Measurements from ENCODE around the gene ZNF630. TPM values are rescaled to one million over a fixed set of nuclear protein-coding genes. Genes with fewer than 3 reads are reported as not detected.
"Not testable (repeated sequence)": the region's sequence is repeated elsewhere in the genome, so short reads cannot be mapped to it uniquely, and the experiment has no call there.

The ZNF630 gene
- polyA plus RNA-seq, 3 donors, result 2.3 to 3.9 (median 3.4) TPM

DNA sequence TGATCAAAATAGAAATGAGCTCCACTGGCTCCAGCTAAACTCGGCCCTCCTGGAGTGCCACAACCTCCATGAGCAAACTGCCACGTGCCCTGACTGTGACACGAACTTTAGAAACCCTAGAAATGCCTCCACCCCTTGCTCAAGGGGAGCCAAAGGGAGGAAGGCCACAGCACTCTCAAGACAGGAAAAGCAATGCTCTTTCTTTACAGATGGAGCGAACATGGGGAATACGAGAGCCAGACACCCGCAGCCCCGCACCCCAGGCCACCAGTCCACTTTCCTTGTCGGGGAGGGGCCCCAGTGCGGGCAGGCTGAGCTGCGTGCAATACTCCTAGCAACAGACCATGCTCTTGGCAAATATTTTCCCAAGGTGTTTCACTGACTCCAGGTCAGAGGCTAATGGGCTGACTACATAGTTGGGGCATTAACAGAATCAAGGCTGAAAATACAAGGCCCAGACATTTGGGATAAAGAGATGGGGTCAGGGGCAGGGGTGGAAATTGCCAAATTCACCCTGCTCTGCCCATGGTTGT, 40.7 kb downstream of the ZNF630 start:
- not testable (repeated sequence) for DNase-seq

DNA sequence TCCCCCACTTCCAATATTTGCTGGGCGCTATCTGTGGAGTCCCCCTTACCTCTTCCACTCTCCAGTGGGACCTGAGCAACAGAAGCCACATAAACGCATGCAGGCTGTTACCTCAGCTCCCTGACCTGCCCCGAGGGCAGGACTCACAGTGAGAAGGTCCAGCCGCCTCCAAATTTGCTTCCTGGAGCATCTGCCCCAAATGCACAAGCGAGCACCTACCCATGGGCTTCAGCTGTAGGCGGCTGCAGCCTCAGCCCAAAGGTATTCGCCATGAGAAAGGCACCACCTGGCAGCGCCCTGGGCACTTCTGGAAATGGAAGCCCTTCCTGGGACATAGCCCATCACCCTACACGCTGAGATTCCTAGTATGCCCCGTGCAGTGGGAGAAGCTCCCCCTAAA, 41.2 kb downstream of the ZNF630 start:
- no peak for DNase-seq

DNA sequence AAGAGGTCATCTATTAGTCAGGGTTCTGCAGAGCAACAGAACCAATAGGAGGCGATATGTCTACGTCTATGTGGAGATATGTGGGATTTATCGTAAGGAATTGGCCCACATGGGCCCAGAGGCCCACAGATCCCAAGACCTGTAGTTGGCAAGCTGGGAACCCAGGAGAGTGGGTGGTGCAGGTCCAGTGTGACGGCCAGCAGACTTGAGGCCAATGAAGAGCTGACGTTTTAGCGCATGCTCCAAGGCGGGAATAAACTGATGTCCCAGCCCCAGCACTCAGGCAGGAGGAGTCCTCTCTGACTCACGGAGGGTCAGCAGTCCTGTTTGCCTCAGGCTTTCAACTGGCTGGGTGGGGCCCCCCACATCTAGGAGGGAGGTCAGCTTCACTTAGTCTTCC, 43.3 kb downstream of the ZNF630 start:
- no peak for DNase-seq

DNA sequence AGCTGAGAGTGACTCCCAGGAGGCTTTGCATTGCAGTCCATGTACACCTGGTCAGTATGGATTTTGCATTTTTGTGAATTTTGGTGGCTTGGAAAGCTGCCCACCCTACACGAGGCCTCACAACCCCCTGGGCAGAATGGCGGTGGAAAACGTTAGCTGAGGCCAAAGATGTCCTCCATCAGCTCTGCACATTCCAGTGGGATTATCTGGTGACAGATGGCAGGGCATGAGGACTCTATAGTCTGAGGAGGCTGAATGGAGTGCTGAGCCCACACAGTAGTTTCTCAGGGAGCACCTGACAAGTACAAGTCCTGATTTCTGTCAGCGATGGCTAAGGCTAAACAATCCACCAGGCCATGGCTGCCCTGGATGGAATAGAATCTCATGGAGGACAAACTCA, 43.9 kb downstream of the ZNF630 start:
- not testable (repeated sequence) for DNase-seq

DNA sequence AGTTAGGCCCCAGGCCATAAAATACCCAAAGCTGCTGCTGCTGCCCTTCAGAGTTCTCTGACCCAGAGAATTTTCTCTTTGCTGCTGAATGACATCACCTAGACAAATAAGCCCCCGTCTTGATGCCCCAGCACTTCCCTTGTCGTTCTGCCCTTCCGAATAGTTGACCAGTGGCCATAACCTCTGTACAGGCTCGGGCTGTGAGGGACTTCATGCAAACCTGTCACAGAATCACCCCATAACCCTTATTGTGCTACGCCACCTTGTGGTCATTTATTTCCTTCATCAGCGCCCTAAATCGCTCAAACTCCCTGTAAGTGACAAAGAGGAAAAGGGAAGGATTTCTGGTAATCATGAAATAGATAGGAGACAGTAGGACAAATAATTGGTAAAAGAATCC, 45.9 kb downstream of the ZNF630 start:
- peak; percentile 54 for DNase-seq

DNA sequence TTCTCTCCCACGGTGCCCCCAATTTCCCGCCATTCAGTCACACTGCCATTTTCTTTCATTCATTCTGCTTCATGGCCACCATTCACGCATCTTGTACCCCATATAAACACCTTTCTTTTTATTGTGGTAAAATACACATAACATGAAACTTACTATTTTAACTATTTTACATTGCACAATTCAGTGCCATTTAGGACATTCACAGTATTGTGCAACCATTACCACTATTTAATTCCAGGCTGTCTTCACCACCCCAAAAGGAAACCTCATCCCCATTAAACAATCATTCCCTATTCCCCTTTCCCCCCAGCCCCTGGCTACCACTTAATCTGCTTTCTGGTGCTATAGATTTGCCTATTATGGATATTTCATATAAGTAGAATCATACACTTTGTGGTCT, 48.7 kb downstream of the ZNF630 start:
- no peak for DNase-seq

DNA sequence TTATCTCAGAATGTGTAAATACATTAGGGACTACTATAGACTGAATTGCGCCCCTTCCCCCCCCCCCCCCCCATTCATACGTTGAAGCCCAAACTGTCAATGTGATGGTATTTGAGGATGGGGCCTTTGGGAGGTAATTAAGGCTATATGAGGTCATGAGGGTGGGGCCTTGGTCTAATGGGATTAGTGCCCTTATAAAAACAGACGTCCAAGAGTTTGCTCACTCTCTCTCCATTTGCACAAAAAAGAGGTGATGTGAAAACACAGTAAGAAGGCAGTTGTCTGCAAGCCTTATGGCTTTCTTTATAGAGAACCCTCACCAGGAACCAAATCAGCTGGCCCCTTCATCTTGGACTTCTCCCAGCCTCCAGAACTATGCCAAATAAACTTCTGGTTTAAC, 49.3 kb downstream of the ZNF630 start:
- no peak for DNase-seq

DNA sequence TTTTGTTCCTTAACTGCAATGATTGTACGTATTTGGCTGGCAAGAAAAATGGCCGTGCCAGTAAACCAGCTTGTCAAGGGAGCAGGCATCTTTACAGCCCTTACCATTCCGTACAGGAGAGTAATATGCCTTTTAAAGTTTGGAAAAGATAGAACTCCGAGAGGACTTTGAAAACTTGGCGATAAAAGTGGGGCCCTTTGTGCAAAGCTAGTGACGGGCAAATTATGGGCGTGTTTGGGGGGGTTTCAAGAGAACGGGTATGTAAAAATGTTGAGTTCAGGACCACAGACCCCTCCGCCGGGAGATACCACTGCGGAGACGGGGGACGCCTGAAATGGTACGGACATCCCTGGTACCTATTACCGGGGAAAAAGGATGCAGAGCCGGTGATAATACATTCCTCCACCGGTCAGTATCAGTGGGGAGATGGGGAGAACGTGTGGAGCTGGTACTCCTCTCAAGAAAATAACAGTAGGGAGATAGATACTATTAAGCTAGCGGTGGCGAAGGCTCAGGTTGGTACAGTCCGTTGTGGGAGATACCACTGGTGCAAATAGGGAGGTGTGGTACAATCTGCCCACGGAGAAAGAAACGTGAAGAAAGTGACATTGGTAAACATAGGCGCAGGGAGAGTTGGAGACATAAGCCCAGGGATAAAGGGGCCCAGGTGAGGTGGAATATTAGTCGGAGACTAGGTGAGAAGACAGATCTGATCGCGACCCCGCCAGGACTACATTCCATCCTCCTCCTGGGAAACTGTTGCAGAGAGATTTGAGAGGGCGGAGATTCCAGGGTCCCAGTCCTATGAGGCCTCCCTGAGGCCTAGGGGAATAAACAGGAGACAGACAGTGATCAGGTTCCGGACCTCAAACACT, 50.2 kb downstream of the ZNF630 start:
- DNase-seq, result peak; percentile 82

DNA sequence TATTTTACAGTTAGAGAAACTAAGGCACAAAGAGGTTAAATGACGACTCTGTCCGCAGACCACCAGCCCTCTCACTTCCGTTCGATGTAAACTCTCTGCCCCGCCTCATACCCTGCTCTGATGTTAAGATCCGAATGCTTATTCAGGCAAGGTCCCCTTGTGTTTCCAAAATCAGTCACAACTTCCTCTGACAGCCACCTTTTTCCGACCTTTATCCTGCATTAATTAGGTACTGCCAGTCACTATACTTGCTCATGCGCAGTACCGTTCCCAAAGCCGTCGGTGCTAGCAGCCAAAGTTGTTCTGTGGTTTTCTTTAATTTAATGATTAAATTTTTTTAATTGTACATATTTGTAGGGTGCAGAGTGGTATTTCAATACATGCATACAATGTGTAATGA, 51.0 kb downstream of the ZNF630 start:
- not testable (repeated sequence) for DNase-seq

DNA sequence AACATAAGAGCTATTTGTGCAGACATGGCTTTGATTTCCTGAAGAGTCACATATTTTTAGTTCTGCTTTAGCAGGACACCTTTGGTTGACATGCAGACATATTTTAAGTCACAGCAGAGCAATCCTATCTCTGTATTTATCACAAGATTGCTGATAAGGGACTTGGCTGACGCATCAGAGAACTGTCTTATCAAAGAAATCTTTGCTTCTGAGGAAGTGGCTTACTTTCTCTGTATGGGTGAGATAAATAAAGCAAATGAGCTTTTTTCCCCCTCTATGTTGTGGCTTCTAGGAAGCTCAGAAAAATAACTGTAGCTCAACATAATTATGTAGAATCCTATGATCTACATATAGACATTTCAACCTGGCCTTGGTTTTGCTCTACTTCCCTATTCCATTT, 51.5 kb downstream of the ZNF630 start:
- not testable (repeated sequence) for DNase-seq

DNA sequence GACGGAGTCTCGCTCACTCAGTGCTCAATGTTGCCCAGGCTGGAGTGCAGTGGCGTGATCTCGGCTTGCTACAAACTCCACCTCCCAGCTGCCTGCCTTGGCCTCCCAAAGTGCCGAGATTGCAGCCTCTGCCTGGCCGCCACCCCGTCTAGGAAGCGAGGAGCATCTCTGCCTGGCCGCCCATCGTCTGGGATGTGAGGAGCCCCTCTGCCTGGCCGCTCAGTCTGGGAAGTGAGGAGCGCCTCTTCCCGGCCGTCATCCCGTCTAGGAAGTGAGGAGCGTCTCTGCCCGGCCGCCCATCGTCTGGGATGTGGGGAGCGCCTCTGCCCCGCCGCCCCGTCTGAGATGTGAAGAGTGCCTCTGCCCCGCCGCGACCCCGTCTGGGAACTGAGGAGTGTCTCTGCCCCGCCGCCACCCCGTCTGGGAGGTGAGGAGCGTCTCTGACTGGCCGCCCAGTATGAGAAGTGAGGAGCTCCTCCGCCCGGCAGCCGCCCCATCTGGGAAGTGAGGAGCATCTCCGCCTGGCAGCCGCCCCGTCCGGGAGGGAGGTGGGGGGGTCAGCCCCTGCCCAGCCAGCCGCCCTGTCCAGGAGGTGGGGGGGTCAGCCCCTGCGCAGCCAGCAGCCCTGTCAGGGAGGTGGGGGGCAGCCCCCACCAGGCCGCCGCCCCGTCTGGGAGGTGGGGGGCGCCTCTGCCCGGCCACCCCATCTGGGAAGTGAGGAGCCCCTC, 54.7 kb downstream of the ZNF630 start:
- DNase-seq, result not testable (repeated sequence)

DNA sequence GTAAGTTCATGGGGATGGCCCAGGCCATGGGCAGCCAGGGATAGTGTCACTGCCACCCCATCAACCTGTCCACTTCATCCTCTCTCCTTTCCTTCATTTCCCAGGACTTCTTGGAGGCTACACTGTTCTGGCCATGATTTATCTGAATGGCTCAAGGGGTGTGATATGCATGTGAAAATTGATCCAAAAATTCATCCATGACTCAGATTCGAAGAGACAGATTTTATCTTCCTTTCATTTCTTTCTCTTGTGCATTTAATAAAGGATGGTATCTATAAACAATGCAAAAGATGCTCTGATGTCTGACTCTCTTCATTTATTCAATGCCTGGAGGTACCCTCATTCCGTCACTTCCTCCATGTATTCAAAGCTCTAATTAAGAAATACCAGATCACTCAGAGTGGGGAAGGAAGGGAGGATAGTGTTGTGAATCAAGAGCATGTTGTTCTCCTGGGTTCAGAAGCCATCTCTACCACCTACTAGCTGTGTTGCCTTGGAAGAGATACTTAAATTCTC, 61.9 kb downstream of the ZNF630 start:
- DNase-seq, result not testable (repeated sequence)

Other genes with a start within 250 kb of the ZNF630 start
- 10 to 100 TPM in 1 of 3 donors, 1 to 10 TPM in 2; 6.5 to 10.6 (median 8.9) TPM for gene ZNF81, start 234.7 kb downstream of the ZNF630 start, polyA plus RNA-seq (ENCODE audit: insufficient read length in 3 of 3)
- gene ZNF182, start 67.7 kb downstream of the ZNF630 start, polyA plus RNA-seq (ENCODE audit: insufficient read length in 3 of 3), result 10 to 100 TPM in 2 of 3 donors, 1 to 10 TPM in 1; 9.7 to 11.2 (median 10.2) TPM
- gene SPACA5, start 64.7 kb downstream of the ZNF630 start, polyA plus RNA-seq (ENCODE audit: insufficient read length in 3 of 3), result under 1 TPM in 1 of 3 donors, not detected in 2; 0.31 TPM
- gene SPACA5B, start 59.0 kb upstream of the ZNF630 start, polyA plus RNA-seq (ENCODE audit: insufficient read length in 3 of 3), result not detected
- not detected for gene SSX5, start 125.2 kb upstream of the ZNF630 start, polyA plus RNA-seq (ENCODE audit: insufficient read length in 3 of 3)
- not detected for gene SSX1, start 183.8 kb upstream of the ZNF630 start, polyA plus RNA-seq (ENCODE audit: insufficient read length in 3 of 3)